GM10266 (cell line): Measurements from ENCODE around the gene UMODL1.

Experiments used
- DNase-seq: peaks from one replicate; pipeline ENCODE4 v3.0.0; 2012; ENCODE audit errors: extremely low spot score
- CTCF ChIP-seq: IDR thresholded peaks from 2 replicates; pipeline ENCODE4 v1.5.1; 2012; ENCODE audit warnings: mild to moderate bottlenecking, low read depth; ENCODE audit not compliant: control insufficient read depth, insufficient read depth; ENCODE audit errors: missing control alignments

UMODL1 gene

GRCh38 chr21:42066521-42066920 lies 4.6 kb upstream of the UMODL1 start:
- no peak for TF ChIP-seq CTCF
- no peak for DNase-seq

GRCh38 chr21:42067531-42068255 lies 3.4 kb upstream of the UMODL1 start:
- no peak for DNase-seq
- no peak for TF ChIP-seq CTCF

- no peak for TF ChIP-seq CTCF
- DNase-seq = no peak
Observed at GRCh38 chr21:42068256-42068545, 2.9 kb upstream of the UMODL1 start.

- TF ChIP-seq CTCF = no peak
- no peak for DNase-seq
Observed at GRCh38 chr21:42068592-42068991, 2.5 kb upstream of the UMODL1 start.

- no peak for TF ChIP-seq CTCF
- no peak for DNase-seq
Observed at GRCh38 chr21:42069327-42069726, 1.8 kb upstream of the UMODL1 start.

GRCh38 chr21:42069843-42070242 lies 1.3 kb upstream of the UMODL1 start:
- DNase-seq = no peak
- no peak for TF ChIP-seq CTCF

GRCh38 chr21:42073145-42074099 lies 2.3 kb downstream of the UMODL1 start:
- DNase-seq = no peak

More at GRCh38 chr21:42073145-42074099, 2.3 kb downstream of the UMODL1 start:
- no peak for TF ChIP-seq CTCF
